HG03378 (cell line): ENCODE results near the gene PACRG.
A peak's percentile ranks its signal among the peaks of the same experiment; 100 is the strongest.

Source experiments
- ATAC-seq: cut with Tn5 transposase; IDR thresholded peaks from one replicate; pipeline ENCODE4 v1.9.1; 2021; ENCODE audit warnings: mild to moderate bottlenecking, moderate library complexity; ENCODE audit not compliant: unreplicated experiment

PACRG gene

DNA sequence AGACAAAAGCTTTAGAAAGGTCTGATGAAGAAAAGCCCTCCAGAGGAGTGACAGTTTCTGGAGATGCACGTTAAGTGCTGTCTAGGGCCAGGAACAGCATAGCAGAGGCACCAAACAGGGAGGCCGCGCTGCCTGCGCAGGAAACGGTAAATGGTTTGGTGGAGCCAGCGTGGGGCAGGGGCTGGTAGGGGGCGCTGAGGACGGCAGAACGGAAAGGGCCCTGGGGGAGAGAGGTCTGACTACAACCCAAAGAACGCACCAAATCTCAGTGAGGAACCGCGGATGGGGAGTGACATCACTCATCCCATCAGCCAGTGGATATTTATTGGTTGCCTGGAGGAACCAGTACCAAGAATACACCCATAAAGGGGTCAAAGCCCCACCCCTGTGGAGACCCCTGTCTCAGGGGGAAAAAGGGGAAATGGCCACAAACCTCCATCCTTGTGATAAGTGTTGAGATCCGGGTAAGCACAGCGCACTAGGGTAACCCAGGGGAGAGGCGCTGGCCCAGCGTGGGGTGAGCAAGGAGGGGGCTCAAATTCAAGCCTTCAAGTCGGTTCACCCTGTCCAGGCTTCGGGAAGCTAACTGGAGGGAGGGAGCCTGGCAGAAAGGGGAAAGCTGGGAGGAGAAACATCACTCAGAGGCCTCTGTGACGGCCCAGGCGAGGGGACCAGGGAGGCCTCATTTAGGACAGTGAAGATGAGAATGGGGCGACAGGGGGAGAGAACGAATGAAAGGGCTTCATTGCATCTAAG, 437.6 kb downstream of the PACRG start:
- no peak for ATAC-seq

DNA sequence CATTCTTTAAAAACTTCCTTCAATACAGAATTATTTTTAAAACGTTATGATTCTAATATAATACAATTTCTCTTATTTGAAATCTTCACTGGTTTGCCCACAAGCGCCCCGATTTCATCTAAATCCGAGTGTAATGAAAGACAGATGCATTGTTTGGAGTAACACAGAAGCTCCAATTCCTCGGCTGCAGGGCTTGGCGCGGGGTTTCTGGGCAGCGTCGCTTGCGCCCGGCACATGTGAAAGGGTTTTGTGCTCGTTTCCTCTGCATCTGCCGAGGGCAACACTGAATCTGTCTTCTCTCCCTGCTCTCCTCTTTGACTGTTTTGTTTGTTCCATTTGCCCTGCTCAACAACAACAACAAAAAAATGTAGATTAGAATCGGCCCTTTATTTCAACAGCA, 438.1 kb downstream of the PACRG start:
- no peak for ATAC-seq

DNA sequence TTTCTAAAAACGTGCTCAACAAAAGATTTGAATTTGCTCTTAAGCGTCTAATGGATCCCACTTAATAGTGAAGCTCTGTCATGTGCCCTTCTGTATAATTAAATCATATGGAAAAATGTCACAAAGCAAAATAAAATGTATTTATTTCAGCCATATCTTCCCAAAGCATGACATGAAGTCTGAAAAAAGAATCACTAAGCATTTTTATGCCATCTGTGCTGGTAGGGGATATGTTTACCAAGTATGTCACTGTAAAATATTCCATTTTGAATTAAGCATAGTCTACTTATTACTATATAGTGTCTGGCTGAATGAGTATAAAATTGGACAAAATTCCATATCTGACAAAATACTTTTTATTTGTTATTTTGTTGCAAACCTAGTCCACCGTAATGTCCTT, 438.7 kb downstream of the PACRG start:
- ATAC-seq, result no peak

DNA sequence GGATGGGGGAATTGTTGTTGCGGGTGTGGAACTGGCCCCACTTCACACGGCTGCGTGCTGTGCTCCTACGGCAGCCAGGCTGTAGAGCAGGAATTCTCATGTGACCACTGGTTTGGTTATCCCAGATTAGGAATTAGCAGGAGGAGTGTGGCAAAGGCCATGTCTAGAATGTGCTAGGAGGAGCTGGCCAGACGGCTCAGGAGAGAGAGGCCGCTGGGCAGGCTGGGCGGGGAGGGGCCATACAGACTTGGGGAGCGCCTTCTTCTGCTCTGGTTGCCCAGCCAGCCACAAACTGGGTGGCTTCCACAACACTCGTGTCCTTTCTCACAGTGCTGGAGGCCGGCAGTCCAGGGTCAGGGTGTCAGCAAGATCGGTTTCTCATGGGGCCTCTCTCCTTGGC, 441.7 kb downstream of the PACRG start:
- no peak for ATAC-seq

DNA sequence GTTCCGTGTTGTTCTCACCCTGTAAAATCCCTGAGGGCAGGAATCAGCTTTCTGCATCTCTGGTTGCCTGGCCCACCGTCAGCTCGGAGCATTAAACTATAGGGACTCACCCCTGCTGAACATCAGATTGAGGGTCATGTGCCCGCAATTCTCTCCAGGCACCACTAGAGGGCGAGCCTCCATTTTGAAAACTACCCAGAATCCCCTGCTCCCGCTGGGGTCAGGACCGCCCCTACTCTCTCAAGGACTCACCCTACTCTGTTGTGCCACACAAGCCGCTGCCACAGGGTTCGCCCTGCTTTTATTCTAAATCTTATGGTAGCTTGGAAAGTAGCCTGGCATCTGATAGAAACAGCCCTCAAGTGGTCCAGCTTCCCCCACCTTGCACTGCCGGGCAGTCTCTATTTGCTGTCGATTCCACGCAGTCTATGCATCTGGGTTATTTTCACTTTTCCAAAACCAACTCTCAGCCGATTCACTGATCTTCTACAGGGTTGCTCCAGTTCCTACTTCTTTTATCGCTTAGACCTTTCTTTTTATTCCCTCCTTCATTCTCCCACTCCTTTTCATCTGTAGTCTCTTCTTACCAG, 442.6 kb downstream of the PACRG start:
- peak; percentile 65 for ATAC-seq

DNA sequence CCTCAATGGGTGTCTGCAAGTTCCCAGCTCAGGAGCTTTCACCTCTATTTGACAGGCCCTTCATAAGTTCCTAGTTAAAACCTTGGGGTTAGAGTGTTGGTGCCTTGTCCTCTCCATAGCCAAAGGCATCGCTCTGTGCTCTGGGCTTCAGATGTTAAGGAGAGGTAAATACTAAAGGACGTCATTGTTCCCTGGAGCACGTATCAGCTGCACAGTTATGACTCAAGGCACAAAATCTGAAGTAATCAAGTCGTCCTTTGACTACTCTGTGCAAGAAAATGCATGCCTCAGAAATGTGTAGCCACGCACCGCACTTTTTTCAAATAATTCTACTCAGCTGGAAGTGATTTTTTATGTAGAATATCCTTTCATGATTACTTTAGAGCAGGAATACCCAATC, 446.0 kb downstream of the PACRG start:
- no peak for ATAC-seq

DNA sequence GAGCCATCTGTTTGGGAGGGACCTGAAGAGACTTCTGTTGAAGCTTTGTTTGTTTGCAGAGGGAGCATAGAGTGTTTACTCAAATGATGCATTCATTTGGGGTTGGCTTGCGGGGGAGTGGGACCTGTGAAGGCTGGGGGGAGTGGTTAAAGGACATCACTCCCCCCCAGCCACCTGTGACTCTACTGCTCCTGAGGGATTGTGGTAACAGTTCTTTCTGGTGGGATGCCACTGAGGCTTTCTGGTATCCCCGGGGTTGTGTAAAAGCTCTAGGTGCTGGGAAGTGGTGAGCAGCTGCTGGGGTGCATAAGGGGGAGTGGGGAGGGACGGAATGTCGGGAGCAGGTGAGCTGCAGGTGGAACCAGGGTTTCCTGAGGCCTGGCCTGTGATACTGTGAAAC, 447.5 kb downstream of the PACRG start:
- no peak for ATAC-seq

DNA sequence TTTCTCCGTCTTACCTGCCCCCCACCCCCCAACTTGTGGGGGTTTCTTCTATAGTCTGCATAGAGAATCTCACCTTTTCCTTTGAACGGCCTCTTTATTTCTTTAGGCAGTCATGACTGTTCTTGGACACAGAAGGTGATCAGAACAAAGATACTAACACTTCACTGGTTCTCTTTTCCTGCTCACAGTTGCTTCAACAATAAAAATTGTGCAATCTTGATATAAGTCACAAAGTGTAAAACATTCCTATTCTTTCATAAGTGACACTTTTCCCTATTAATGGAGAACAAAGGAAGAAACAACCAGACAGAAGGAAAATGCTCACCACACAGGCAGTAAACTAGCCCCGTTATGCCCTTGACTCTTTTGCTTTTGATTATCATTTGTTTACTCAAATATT, 448.3 kb downstream of the PACRG start:
- no peak for ATAC-seq

DNA sequence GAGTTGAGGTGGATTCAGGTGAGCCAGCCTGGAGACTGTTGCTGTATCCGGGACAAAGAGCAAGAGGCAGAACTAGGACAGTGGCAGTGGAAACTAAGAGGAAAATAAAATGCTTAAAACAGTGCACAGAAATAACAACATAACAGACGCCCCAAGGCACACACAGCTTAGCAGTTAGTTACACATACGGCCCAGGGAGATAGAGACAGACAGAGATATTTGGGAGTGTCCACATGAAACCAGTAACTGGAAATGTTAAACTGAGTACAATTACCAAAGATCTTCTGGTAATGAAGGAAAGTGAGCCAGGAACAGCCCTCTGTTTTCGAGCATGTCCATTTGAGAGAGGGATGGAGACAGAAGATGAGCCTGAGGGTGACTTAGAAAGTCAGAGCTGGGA, 449.2 kb downstream of the PACRG start:
- ATAC-seq, result no peak

DNA sequence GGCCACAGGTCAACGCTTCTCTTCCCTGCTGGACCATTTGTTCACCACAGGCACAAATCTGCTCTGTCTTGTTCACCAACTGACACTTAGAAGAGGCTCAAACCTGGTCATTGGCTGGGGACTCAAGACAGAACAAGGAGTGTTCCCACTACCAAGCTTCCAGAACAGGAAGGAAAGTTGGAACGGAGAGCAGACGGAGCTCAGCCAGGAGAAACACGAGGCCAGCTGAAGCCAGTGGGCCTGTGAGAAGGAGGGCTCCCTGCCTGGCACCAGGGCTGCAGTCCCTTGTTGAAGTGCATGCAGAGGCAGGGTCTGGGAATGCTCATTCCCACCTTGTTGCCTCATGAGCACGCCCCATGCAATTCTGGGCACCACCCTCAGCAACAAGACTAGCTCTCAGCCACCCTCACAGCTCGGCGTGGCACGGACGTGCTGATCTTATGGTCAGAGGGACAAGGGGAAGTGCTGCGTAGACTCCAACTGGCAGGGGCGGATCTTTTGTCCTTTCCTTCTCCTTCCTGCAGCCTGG, 450.2 kb downstream of the PACRG start:
- no peak for ATAC-seq

DNA sequence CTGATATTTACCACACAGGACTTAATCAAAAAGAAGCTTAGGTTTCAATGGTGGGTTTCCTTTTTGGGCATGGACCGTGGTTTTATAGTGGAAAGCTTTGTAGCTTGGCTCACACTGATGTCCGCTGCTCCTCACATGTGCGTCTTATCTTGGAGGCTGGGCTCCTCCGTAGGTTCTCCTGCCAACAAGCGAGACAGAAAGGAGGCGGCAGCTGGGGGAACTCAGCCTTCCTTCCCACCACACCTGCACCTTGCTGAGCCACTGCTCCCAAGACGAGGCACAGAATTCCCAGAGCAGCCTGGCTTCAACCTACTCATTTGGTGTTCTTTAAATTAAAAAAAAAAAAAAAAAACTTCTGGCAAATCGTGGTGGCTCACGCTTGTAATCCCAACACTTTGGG, 451.3 kb downstream of the PACRG start:
- ATAC-seq, result no peak

DNA sequence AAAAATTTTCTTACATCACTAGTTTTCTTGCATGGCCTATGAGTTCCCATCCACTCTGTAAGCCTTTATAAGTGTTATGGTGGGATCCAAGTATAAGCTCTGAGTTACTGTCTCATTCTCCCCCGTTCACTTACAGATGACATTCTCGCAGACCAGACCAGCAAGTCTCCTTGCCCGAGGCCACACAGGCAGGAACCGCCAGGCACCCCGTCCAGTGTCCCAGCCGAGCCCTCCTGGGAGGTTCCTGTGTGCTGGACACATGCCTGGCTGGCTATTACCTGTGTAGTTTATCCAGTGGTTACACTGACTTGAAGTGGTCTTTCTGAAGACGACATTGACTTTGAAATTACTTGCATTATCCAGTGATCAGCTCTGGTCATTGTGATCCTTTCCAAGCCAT, 451.9 kb downstream of the PACRG start:
- no peak for ATAC-seq

DNA sequence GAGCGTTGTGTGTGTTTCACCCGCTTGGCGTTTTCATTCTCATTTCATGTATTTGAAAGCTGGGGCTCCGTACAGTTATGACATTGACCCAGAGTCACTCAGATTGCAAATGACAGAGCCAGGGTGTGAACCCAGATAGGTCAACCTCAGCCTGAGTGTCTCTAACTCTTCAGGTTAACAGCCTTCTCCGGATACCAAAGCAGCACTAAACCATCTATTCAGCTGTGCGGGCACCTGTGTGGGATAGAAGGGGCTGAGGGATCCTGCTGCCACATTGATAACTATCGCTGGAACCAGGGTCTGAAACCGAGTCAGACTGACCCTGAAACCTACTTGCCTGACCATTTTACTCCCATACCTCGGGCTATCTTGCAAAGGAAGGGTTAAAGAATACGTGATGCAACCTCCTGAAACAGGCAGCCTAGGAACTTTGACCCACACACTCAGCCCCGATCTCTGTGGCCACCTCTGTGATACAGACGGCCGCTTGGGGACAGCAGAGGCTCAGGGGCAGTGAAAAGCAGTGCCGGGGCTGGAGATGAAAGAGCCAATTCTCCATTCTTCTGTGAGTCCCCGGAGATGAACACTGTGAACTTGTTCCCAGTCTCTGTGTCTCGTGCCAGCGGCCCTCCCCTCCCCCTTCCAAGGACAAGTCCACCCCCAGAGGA, 453.2 kb downstream of the PACRG start:
- ATAC-seq, result no peak

DNA sequence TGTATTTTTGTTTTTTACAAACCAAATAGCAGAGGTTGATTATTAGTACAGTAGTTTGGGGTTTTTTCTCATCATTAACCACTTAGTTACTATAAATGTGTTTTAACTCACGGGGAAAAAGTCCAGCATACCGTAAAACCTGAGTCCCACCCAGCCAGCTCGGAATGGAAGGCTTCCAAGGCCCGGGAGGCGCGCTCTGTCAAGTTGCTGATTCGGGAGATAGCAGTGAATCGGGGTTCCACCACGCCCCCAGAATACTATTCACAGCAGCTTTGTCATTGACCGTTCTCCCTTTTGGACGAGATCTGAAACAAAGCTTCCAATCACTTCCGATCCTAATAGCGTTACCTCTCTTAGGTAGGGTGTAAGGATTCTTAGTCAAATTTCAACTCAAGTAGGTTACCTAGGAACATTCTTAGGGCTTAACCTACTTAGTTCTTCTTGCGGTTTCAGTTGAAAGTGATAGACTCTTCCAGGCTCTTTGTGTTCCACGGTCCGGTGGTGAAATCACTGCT, 453.9 kb downstream of the PACRG start:
- ATAC-seq, result no peak

DNA sequence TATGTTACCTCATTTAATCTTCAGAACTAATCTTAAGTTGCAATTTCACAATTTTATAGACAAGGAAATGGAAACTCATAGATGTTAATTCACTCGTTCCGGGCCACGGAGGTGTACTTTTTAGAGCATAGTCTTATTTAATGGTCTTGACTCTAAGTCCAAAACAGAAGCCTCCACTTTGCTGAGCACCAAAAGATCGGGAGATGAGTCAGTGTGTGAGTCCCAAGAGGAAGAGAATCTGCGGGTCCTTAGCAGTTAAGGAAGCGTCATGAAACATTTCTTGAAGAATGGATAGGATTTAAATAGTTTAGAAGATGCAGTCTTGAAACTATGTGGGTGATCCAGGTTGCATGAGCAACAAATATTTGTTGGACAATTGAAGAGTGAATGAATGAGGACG, 454.9 kb downstream of the PACRG start:
- no peak for ATAC-seq

DNA sequence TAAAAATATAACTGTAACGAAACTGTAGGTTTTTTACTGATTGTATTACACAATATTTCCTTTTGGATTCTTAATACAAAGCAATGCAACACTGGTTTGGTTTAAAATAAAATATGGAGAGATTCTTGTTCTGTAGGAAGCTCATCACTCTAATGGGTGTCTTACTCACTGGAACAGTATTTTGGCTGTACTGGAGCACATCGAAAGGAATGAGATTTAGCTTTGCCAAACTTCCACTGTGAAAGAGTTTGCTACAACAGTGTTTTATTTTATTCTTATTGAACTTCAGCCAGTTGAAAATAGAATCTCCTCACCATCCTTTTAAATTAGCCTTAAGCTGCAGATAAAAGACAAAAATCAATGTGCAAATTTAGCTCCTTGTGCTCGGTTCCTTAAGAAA, 456.0 kb downstream of the PACRG start:
- ATAC-seq, result no peak

DNA sequence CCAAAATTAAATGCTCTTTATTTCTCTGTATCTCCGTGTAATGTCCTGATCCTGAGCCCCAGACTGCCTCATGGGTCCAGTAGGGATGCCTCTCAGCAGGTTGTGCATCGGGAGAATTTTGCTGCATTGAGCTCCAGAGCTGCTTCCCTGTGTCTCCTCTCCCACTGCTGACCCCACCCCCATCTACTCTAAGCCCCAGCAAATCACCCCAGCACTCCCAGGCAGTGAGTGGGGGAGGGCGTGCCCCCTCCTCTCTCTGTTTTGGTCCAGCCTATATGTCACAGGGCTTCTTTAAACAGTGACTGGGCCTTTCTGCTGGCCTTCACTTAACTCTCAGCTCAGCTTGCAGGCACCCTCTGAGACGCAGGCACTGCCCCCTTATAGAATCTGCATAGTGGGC, 458.0 kb downstream of the PACRG start:
- no peak for ATAC-seq

DNA sequence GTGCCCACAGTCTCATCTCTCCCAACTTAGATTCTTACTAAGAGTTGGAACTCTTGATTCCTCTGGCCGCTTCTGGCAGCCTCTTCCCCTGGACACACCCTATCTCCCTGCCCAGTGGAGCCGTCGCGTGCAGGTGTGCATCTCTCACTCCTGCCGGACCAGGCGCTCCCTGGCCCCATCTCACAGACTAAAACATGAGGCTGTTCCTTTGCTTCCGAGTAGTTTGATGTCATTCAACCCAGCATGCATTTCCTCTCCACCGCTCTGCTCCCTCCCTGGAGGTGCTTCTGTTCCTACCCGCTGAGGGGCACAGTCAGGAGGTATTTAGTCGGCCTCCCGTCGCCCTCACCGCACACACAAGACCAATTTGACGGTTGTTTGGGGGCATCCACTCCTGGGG, 458.8 kb downstream of the PACRG start:
- ATAC-seq, result no peak

DNA sequence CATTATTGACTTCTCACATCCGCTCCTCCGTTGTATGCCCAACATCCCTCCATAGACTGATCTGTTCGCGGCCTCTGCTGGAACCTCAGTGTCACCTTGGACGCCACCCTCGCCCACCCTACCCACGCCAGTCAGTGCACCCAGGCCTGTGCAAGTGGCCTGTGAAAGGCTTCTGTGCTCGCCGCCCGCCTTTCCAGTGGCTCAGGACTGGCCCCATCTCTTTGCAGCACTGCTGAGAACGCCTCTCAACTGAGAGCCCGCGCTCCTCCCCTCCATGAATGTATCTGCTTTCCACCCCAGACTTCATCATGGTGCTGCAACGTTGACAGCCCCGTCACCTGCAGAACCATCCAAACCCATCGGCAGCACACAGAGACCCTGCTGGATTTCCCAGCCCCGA, 459.4 kb downstream of the PACRG start:
- ATAC-seq, result no peak

DNA sequence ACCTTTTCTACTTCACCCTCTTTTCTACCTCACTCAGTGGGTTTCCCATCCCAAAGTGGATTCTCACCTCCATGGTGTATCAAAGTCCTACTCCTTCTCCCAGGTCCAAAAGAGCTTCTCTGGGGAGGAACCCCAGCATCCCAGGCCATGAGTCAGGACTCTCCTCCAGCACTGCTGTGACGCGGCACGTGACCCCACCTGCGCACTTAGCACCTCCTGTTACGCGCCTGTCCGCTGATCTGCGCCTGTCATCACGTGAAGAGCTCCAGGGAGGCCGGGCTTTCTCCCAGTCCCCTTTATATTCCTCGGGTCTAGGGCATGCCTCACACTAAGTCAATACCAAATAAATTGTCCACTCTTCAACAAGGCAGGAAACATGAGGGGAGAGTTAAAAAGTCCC, 459.8 kb downstream of the PACRG start:
- no peak for ATAC-seq

DNA sequence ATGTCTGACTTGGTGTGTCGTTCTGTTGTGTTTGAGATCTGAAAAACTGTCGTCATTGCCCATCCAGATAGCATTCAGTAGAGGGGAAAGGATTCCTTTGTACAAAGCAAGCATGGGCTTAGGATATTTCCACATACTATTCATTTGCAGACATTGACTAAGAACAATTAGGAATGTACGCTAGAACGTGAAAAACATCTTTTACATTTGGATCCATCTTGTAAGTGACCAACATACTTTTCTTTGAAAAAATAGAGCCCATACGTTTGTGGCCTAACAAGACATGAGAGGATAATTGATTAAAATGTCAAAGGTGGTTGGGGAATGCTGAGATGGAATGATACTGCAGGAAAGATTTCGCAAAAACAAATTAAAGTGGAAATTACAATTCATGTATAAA, 461.0 kb downstream of the PACRG start:
- ATAC-seq, result no peak

DNA sequence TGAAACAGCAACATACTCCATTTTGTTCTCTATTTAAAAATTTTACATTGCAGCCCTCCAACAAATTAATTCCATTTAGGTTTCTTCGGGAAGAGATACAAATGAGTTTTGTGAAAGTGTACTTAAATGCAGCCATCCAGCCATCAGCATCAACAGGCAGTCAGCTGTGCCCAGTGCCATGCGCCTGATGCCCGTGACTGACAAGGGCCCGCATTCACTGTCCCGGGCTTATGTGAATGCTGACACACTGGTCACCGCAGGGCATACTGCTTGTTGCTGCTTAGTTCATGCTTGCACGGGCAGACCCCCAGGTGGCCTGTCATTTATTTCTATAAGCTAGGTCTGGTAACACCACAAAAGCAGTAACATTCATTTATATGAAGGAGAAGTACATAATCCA, 461.8 kb downstream of the PACRG start:
- no peak for ATAC-seq
